GF-D8 (cell line): ENCODE results near the gene TBC1D22A.
"Not testable (repeated sequence)": the region's sequence is repeated elsewhere in the genome, so short reads cannot be mapped to it uniquely, and the experiment has no call there.

Source experiments
- DNase-seq: peaks from one replicate; lab custom pipeline; 2025; lab: John Stamatoyannopoulos, UW

Gene TBC1D22A

GRCh38 chr22:47155912-47156311 lies 393.5 kb downstream of the TBC1D22A start:
- DNase-seq = no peak

GRCh38 chr22:47156352-47157092 lies 394.1 kb downstream of the TBC1D22A start:
- DNase-seq = no peak

- DNase-seq = no peak
Observed at GRCh38 chr22:47157093-47157420, 394.6 kb downstream of the TBC1D22A start.

- no peak for DNase-seq
Observed at GRCh38 chr22:47157486-47158270, 395.2 kb downstream of the TBC1D22A start.

GRCh38 chr22:47158457-47158856 lies 396.0 kb downstream of the TBC1D22A start:
- no peak for DNase-seq

GRCh38 chr22:47159592-47159991 lies 397.1 kb downstream of the TBC1D22A start:
- no peak for DNase-seq

GRCh38 chr22:47160141-47160541 lies 397.7 kb downstream of the TBC1D22A start:
- no peak for DNase-seq

GRCh38 chr22:47160781-47161520 lies 398.5 kb downstream of the TBC1D22A start:
- no peak for DNase-seq

- DNase-seq = no peak
Observed at GRCh38 chr22:47161631-47162030, 399.2 kb downstream of the TBC1D22A start.

- no peak for DNase-seq
Observed at GRCh38 chr22:47162865-47163264, 400.4 kb downstream of the TBC1D22A start.

- DNase-seq = no peak
Observed at GRCh38 chr22:47163481-47163855, 401.0 kb downstream of the TBC1D22A start.

GRCh38 chr22:47163856-47164513 lies 401.5 kb downstream of the TBC1D22A start:
- DNase-seq = no peak

GRCh38 chr22:47164514-47165337 lies 402.3 kb downstream of the TBC1D22A start:
- no peak for DNase-seq

- no peak for DNase-seq
Observed at GRCh38 chr22:47165338-47166032, 403.0 kb downstream of the TBC1D22A start.

- DNase-seq = no peak
Observed at GRCh38 chr22:47166033-47166404, 403.6 kb downstream of the TBC1D22A start.

- DNase-seq = no peak
Observed at GRCh38 chr22:47166446-47167016, 404.1 kb downstream of the TBC1D22A start.

- no peak for DNase-seq
Observed at GRCh38 chr22:47167056-47167455, 404.6 kb downstream of the TBC1D22A start.

GRCh38 chr22:47167921-47168320 lies 405.5 kb downstream of the TBC1D22A start:
- not testable (repeated sequence) for DNase-seq

GRCh38 chr22:47168441-47168840 lies 406.0 kb downstream of the TBC1D22A start:
- DNase-seq = no peak
